Measurements from ENCODE around the gene MID1.
"Not testable (repeated sequence)": the region's sequence is repeated elsewhere in the genome, so short reads cannot be mapped to it uniquely, and the experiment has no call there.

GRCh38 chrX:10584882-10585281 lies 35.5 kb downstream of the MID1 start:
- not testable (repeated sequence) for TF ChIP-seq CTCF (IDR thresholded peaks at IDR 0.05; ENCODE audit: insufficient read depth, low read length, poor library complexity, severe bottlenecking); EZH2phosphoT487 (conservative IDR thresholded peaks at IDR 0.05; ENCODE audit: low read length)

Measured in SU-DHL-6 (cell line).